Psoas muscle (tissue), 8 donors: ENCODE results near the gene FERMT3. TPM values are rescaled to one million over a fixed set of nuclear protein-coding genes. Genes with fewer than 3 reads are reported as not detected.
"Not testable (repeated sequence)": the region's sequence is repeated elsewhere in the genome, so short reads cannot be mapped to it uniquely, and the experiment has no call there.

Experiments used
- ATAC-seq, 4 donors: fragments of 200-7000 bp; cut with Tn5 transposase; one replicate each; pipeline ENCODE4 v1.9.1; 2020; ENCODE audit warnings: moderate library complexity in 3 of 4, mild to moderate bottlenecking in 2 of 4
- DNase-seq, 2 donors: peaks; one replicate each; pipeline ENCODE4 v3.0.0-alpha.2; 2020
- H3K27ac ChIP-seq: fragments of 200-600 bp; one replicate; pipeline ENCODE4 v1.8.0; 2022
- H3K27me3 ChIP-seq, 3 donors: fragments of 200-600 bp in 1 of 3; one replicate each; pipeline versions ENCODE4 v1.6.1 to v1.8.0; 2013 to 2022; ENCODE audit warnings: low read length in 2 of 3, mild to moderate bottlenecking in 2 of 3, moderate library complexity in 1 of 3; ENCODE audit not compliant: insufficient read depth in 3 of 3
- H3K36me3 ChIP-seq, 2 donors: fragments of 200-600 bp in 1 of 2; one replicate each; pipeline versions ENCODE4 v1.6.1 to v1.8.0; 2013 to 2022; ENCODE audit warnings: low read depth in 1 of 2, mild to moderate bottlenecking in 1 of 2, moderate library complexity in 1 of 2; ENCODE audit not compliant: insufficient read depth in 1 of 2
- H3K4me1 ChIP-seq: fragments of 200-600 bp; one replicate; pipeline ENCODE4 v1.8.0; 2022
- H3K4me3 ChIP-seq: fragments of 200-600 bp; one replicate; pipeline ENCODE4 v1.8.0; 2022; ENCODE audit warnings: mild to moderate bottlenecking
- H3K9me3 ChIP-seq: fragments of 200-600 bp; one replicate; pipeline ENCODE4 v1.8.0; 2022
- CTCF ChIP-seq: fragments of 200-600 bp; IDR thresholded peaks from one replicate; pipeline ENCODE4 v1.8.0; 2022; ENCODE audit warnings: antibody characterized with exemption
- WGBS, 3 donors: extraction: QIAGEN DNeasy Blood & Tissue Kit; methylation state at CpG; one replicate each; pipeline versions ENCODE4 v1.1.6 to v1.1.7; 2013; 5-methylcytosine and 5-hydroxymethylcytosine counted together
- intact Hi-C, 2 donors: fragments of 100-400 bp; cut with DNase I; formaldehyde crosslinking; loops; one replicate each; pipeline versions ENCODE4 v1.11.0 to v1.14.2; 2022
- polyA plus RNA-seq, 3 donors: library from polyadenylated mRNA; stranded (reverse); fragments of 200-250 nt; gene quantifications; one replicate each; pipeline ENCODE4 v1.2.3, GENCODE V29; 2013
- total RNA-seq, 4 donors: library from RNA; stranded (reverse); fragmentation: NEBNext Ultra II Directional in 2 of 4; extraction: Animal tissue kit (Norgen Biotek cat#: 25700) in 2 of 4; gene quantifications; one replicate each; pipeline versions ENCODE4 v1.2.1 to v1.2.4, GENCODE V29; 2021 to 2023
- donor health status: healthy with polysubstance abuse.
- donor health status: DM: no; HTN: no; CAD: no; lungs with moderate emphysema.
- donor health status: Bipolar disorder and iron deficiency.
- donor health status: healthy.
- donor health status: DM: yes; HTN: yes; CAD: no.
- donor health status: DM: no; HTN: no; CAD: no.
- donor health status: DM: no; HTN: no; CAD: no.
- donor health status: DM: yes; HTN: yes; CAD: no.

Gene FERMT3
- total and polyA plus RNA-seq, 7 donors, result 2.5 to 11.7 (median 6.7) TPM

GRCh38 chr11:64244966-64245365, 38.4 kb downstream of the FERMT3 start:
- Histone ChIP-seq H3K27ac (peak overlapping the region; percentile 99), H3K27me3 (no peaks in the 10 kb centered on the region), H3K9me3 (no peaks in the 10 kb centered on the region), H3K4me3 (peak overlapping the region; percentile 93), H3K36me3 (peaks cover 0 to 22% of the 10 kb centered on the region in 2 donors), H3K4me1 (peaks cover 34% of the 10 kb centered on the region)
- intact Hi-C loops, result no loop called here
- no peak for DNase-seq
- 13 to 22% (median 19%) methylated on average over 6 of the region's 6 CpGs for WGBS, 3 donors
- no peak for ATAC-seq
- no peak for TF ChIP-seq CTCF

GRCh38 chr11:64245401-64245796, 38.9 kb downstream of the FERMT3 start:
- WGBS, 3 donors, result 0 to 3% (median 3%) methylated on average over 4 to 6 of the region's 6 CpGs
- Histone ChIP-seq H3K27me3 (no peaks in the 10 kb centered on the region), H3K4me1 (peaks cover 30% of the 10 kb centered on the region), H3K9me3 (no peaks in the 10 kb centered on the region), H3K36me3 (peaks cover 0 to 22% of the 10 kb centered on the region in 2 donors), H3K27ac (peak overlapping the region; percentile 99), H3K4me3 (peak overlapping the region; percentile 93)
- intact Hi-C loops, result no loop called here
- peak; percentile 5 to 21 (median 14) for ATAC-seq
- DNase-seq, result peak; percentile 74 to 89
- TF ChIP-seq CTCF, result no peak

GRCh38 chr11:64245797-64246620, 39.5 kb downstream of the FERMT3 start:
- 1 to 2% (median 2%) methylated on average over 31 to 46 of the region's 46 CpGs for WGBS, 3 donors
- no peaks in the 10 kb centered on the region for H3K27me3 ChIP-seq
- H3K9me3 ChIP-seq, result no peaks in the 10 kb centered on the region
- ATAC-seq, result peak; percentile 38 to 52 (median 41)
- TF ChIP-seq CTCF, result no peak
- H3K36me3 ChIP-seq, result peaks cover 0 to 22% of the 10 kb centered on the region in 2 donors
- intact Hi-C loops, result no loop called here
- H3K4me3 ChIP-seq, result peak overlapping the region; percentile 93
- peak overlapping the region; percentile 99 for H3K27ac ChIP-seq
- DNase-seq, result peak; percentile 92 to 94
- peaks cover 34% of the 10 kb centered on the region for H3K4me1 ChIP-seq

GRCh38 chr11:64246621-64246870, 40.0 kb downstream of the FERMT3 start:
- DNase-seq, H3K27me3 ChIP-seq, H3K9me3 ChIP-seq, ATAC-seq, intact Hi-C loops: not testable (repeated sequence)
- Histone ChIP-seq H3K27ac (peak overlapping the region; percentile 99), H3K4me1 (peaks cover 34% of the 10 kb centered on the region), H3K36me3 (peaks cover 0 to 22% of the 10 kb centered on the region in 2 donors), H3K4me3 (peak overlapping the region; percentile 93)
- WGBS, 3 donors, result 0 to 2% (median 0%) methylated on average over 1 to 43 of the region's 43 CpGs

GRCh38 chr11:64246871-64247728, 40.6 kb downstream of the FERMT3 start, which contains the start of gene PPP1R14B:
Gene PPP1R14B, minus strand, starts transcription at chr11:64246943. Its CDS starts 270 bp downstream, at chr11:64246673.
- WGBS, 3 donors, result 0 to 1% (median 1%) methylated on average over 50 to 74 of the region's 74 CpGs
- H3K27me3 ChIP-seq, result no peaks in the 10 kb centered on the region
- TF ChIP-seq CTCF, result no peak
- H3K36me3 ChIP-seq, result peaks cover 0 to 22% of the 10 kb centered on the region in 2 donors
- peaks cover 37% of the 10 kb centered on the region for H3K4me1 ChIP-seq
- peak; percentile 94 for DNase-seq
- ATAC-seq, result peak; percentile 58 to 78 (median 69)
- intact Hi-C loops, result no loop called here
- peak within 1 kb of the TSS; percentile 93 for H3K4me3 ChIP-seq
- H3K27ac ChIP-seq, result peak within 1 kb of the TSS; percentile 99
- H3K9me3 ChIP-seq, result no peaks in the 10 kb centered on the region
